HG02610 (cell line): ENCODE data around the gene IGHMBP2.

Source experiments
- ATAC-seq: cut with Tn5 transposase; IDR thresholded peaks from one replicate; pipeline ENCODE4 v1.9.1; 2021; ENCODE audit warnings: mild to moderate bottlenecking, moderate library complexity; ENCODE audit not compliant: unreplicated experiment

Gene IGHMBP2

GRCh38 chr11:68938816-68939582, 35.3 kb downstream of the IGHMBP2 start:
- ATAC-seq: no peak

GRCh38 chr11:68939583-68940555, 36.2 kb downstream of the IGHMBP2 start:
- ATAC-seq: no peak

GRCh38 chr11:68940651-68941323, 37.1 kb downstream of the IGHMBP2 start:
- ATAC-seq: no peak

GRCh38 chr11:68941324-68942094, 37.8 kb downstream of the IGHMBP2 start:
- no peak for ATAC-seq

GRCh38 chr11:68942095-68942620, 38.5 kb downstream of the IGHMBP2 start:
- ATAC-seq: no peak

- no peak for ATAC-seq
Measured at GRCh38 chr11:68942751-68943271, 39.1 kb downstream of the IGHMBP2 start.

GRCh38 chr11:68946416-68947090, 42.9 kb downstream of the IGHMBP2 start:
- no peak for ATAC-seq

- ATAC-seq: no peak
Measured at GRCh38 chr11:68947151-68947550, 43.5 kb downstream of the IGHMBP2 start.

GRCh38 chr11:68948496-68948895, 44.8 kb downstream of the IGHMBP2 start:
- no peak for ATAC-seq

- ATAC-seq: no peak
Measured at GRCh38 chr11:68948935-68949334, 45.2 kb downstream of the IGHMBP2 start.

GRCh38 chr11:68950270-68950669, 46.6 kb downstream of the IGHMBP2 start:
- ATAC-seq: no peak

- ATAC-seq: no peak
Measured at GRCh38 chr11:68950762-68951161, 47.1 kb downstream of the IGHMBP2 start.

- ATAC-seq: no peak
Measured at GRCh38 chr11:68954836-68955606, 51.3 kb downstream of the IGHMBP2 start.

GRCh38 chr11:68955607-68955958, 51.9 kb downstream of the IGHMBP2 start:
- ATAC-seq: no peak

- no peak for ATAC-seq
Measured at GRCh38 chr11:68956142-68956541, 52.5 kb downstream of the IGHMBP2 start.

- no peak for ATAC-seq
Measured at GRCh38 chr11:68956547-68957254, 53.0 kb downstream of the IGHMBP2 start.

GRCh38 chr11:68958211-68958610, 54.5 kb downstream of the IGHMBP2 start:
- no peak for ATAC-seq
